ENCODE data around the gene DUOX1.

GRCh38 chr15:45164914-45165313 lies 35.1 kb downstream of the DUOX1 start:
- TF ChIP-seq POLR2A (IDR thresholded peaks at IDR 0.05) (no peak), CTCF (IDR thresholded peaks at IDR 0.05) (no peak)
